CD8-positive, alpha-beta memory T cell (primary cell): Measurements from ENCODE around the gene CUTA. TPM values are rescaled to one million over a fixed set of nuclear protein-coding genes. Genes with fewer than 3 reads are reported as not detected.

Source experiments
- CTCF ChIA-PET: fragments of 350-600 bp; sonication (Branson Sonifier 250); formaldehyde crosslinking; loops from one replicate; lab custom pipeline; 2021; ENCODE audit warnings: antibody characterized with exemption; lab: Charles Lee
- POLR2A ChIA-PET: fragments of 350-600 bp; sonication (Branson Sonifier 250); formaldehyde crosslinking; loops from one replicate; lab custom pipeline; 2021; ENCODE audit warnings: antibody characterized with exemption; lab: Charles Lee
- DNase-seq, 5 donors: peaks; one replicate each; pipeline versions ENCODE4 v3.0.0 to v3.0.0-alpha.2; 2020 to 2022; ENCODE audit warnings: mixed read lengths in 1 of 5
- H3K27ac ChIP-seq: one replicate; pipeline ENCODE4 v1.7.0; 2013; ENCODE audit warnings: low read depth, mild to moderate bottlenecking, low read length, moderate library complexity
- H3K27me3 ChIP-seq: 2 replicates; pipeline ENCODE4 v1.7.0; 2013; ENCODE audit warnings: low read length, mild to moderate bottlenecking; ENCODE audit not compliant: insufficient read depth, poor library complexity, severe bottlenecking
- H3K36me3 ChIP-seq: 2 replicates; pipeline ENCODE4 v1.7.0; 2013; ENCODE audit warnings: mild to moderate bottlenecking, low read length, moderate library complexity; ENCODE audit not compliant: insufficient read depth
- H3K4me1 ChIP-seq: 2 replicates; pipeline ENCODE4 v1.7.0; 2013; ENCODE audit warnings: mild to moderate bottlenecking, low read length, moderate library complexity; ENCODE audit not compliant: insufficient read depth
- H3K4me3 ChIP-seq: 2 replicates; pipeline ENCODE4 v1.7.0; 2013; ENCODE audit warnings: mild to moderate bottlenecking, low read length
- H3K9me3 ChIP-seq: 2 replicates; pipeline ENCODE4 v1.7.0; 2013; ENCODE audit warnings: mild to moderate bottlenecking, low read length
- H3K27ac Mint-ChIP-seq, 8 donors: one replicate each; pipeline ENCODE4 v1.8.0; 2020 to 2021; ENCODE audit warnings: mixed read lengths in 8 of 8, mild to moderate bottlenecking in 6 of 8, inconsistent platforms in 3 of 8, moderate library complexity in 3 of 8
- H3K27me3 Mint-ChIP-seq, 2 donors: one replicate each; pipeline ENCODE4 v1.8.0; 2020 to 2021; ENCODE audit warnings: mixed read lengths in 2 of 2, mild to moderate bottlenecking in 1 of 2, moderate library complexity in 1 of 2
- H3K36me3 Mint-ChIP-seq, 3 donors: one replicate each; pipeline ENCODE4 v1.8.0; 2020 to 2021; ENCODE audit warnings: mixed read lengths in 3 of 3, inconsistent platforms in 1 of 3, mild to moderate bottlenecking in 1 of 3
- H3K4me1 Mint-ChIP-seq, 3 donors: one replicate each; pipeline ENCODE4 v1.8.0; 2020 to 2021; ENCODE audit warnings: mixed read lengths in 3 of 3, inconsistent platforms in 1 of 3, mild to moderate bottlenecking in 1 of 3
- H3K4me3 Mint-ChIP-seq, 7 donors: one replicate each; pipeline ENCODE4 v1.8.0; 2020 to 2021; ENCODE audit warnings: mixed read lengths in 7 of 7, mild to moderate bottlenecking in 6 of 7, moderate library complexity in 4 of 7, inconsistent platforms in 2 of 7
- H3K9me3 Mint-ChIP-seq, 5 donors: one replicate each; pipeline ENCODE4 v1.8.0; 2020 to 2022; ENCODE audit warnings: mixed read lengths in 5 of 5, mild to moderate bottlenecking in 3 of 5, moderate library complexity in 2 of 5, inconsistent platforms in 1 of 5
- polyA plus RNA-seq: library from polyadenylated mRNA; unstranded; fragments of 300-500 nt; fragmentation: Illumina TruSeq; gene quantifications from one replicate; pipeline ENCODE4 v1.2.3, GENCODE V29; 2021
- total RNA-seq, 2 experiments: library from RNA; stranded (reverse); gene quantifications; one replicate each; pipeline ENCODE4 v1.2.3, GENCODE V29; 2021

Gene CUTA
- total and polyA plus RNA-seq, 3 experiments from 2014 or later: 149 to 451 (median 164) TPM

- Mint-ChIP-seq H3K27ac (peak overlapping the region; percentile 89 to 100 (median 100)), H3K4me3 (peak overlapping the region; percentile 85 to 95 (median 92)), H3K36me3 (peaks cover 5 to 40% (median 5%) of the 10 kb centered on the region in 3 donors), H3K4me1 (peaks cover 59 to 63% (median 59%) of the 10 kb centered on the region in 3 donors), H3K9me3 (peaks cover 0 to 2% (median 0%) of the 10 kb centered on the region in 5 donors), H3K27me3 (peaks cover 0 to 3% of the 10 kb centered on the region in 2 donors)
- ChIA-PET CTCF (interaction anchor here (1.0 to 2.9 kb wide), 5 partner anchors 11 to 170 kb away, joined by 3 to 15 read pairs (median 3); no protein-coding TSS in a partner anchor), POLR2A (interaction anchor here (0.5 to 1.6 kb wide), 10 partner anchors 9 to 1589 kb away, joined by 3 to 8 read pairs (median 4); partner anchors contain the start of genes B3GALT4, KIFC1, RPS18 and VPS52)
- peaks cover 20% of the 10 kb centered on the region for H3K36me3 ChIP-seq
- no peaks in the 10 kb centered on the region for H3K9me3 ChIP-seq
- peak in 4 of 5 donors; percentile 50 to 76 (median 70) for DNase-seq
- H3K27ac ChIP-seq: peak overlapping the region; percentile 90
- H3K4me3 ChIP-seq: peak overlapping the region; percentile 68
- no peaks in the 10 kb centered on the region for H3K27me3 ChIP-seq
- peaks cover 45% of the 10 kb centered on the region for H3K4me1 ChIP-seq
Measured at GRCh38 chr6:33418690-33419291, 884 bp upstream of the CUTA start.

- Mint-ChIP-seq H3K4me3 (peak overlapping the region; percentile 85 to 95 (median 92)), H3K36me3 (peaks cover 5 to 55% (median 10%) of the 10 kb centered on the region in 3 donors), H3K27ac (peak overlapping the region; percentile 97 to 100 (median 100)), H3K4me1 (peaks cover 68 to 77% (median 73%) of the 10 kb centered on the region in 3 donors), H3K27me3 (peaks cover 0 to 3% of the 10 kb centered on the region in 2 donors), H3K9me3 (peaks cover 0 to 2% (median 0%) of the 10 kb centered on the region in 5 donors)
- Histone ChIP-seq H3K4me3 (peak overlapping the region; percentile 94), H3K9me3 (no peaks in the 10 kb centered on the region), H3K27me3 (no peaks in the 10 kb centered on the region), H3K27ac (peak overlapping the region; percentile 94), H3K36me3 (peaks cover 30% of the 10 kb centered on the region), H3K4me1 (peaks cover 60% of the 10 kb centered on the region)
- ChIA-PET POLR2A (interaction anchor here (0.5 to 1.6 kb wide), 5 partner anchors 11 to 100 kb away, joined by 3 to 7 read pairs (median 4); partner anchors contain the start of genes KIFC1, ZBTB22 and ZBTB9), CTCF (interaction anchor here (1.2 to 2.9 kb wide), 2 partner anchors 12 to 107 kb away, joined by 3 to 15 read pairs; no protein-coding TSS in a partner anchor)
- DNase-seq: no peak
Measured at GRCh38 chr6:33417128-33417902, 592 bp downstream of the CUTA start.

GRCh38 chr6:33416386-33417127 is 1.4 kb downstream of the CUTA start:
- H3K27me3 ChIP-seq: no peaks in the 10 kb centered on the region
- peak overlapping the region; percentile 94 for H3K4me3 ChIP-seq
- peak overlapping the region; percentile 85 to 95 (median 92) for H3K4me3 Mint-ChIP-seq
- peak overlapping the region; percentile 97 to 100 (median 100) for H3K27ac Mint-ChIP-seq
- peak overlapping the region; percentile 94 for H3K27ac ChIP-seq
- peaks cover 0 to 2% (median 0%) of the 10 kb centered on the region in 5 donors for H3K9me3 Mint-ChIP-seq
- peaks cover 33% of the 10 kb centered on the region for H3K36me3 ChIP-seq
- DNase-seq: no peak
- H3K4me1 Mint-ChIP-seq: peaks cover 71 to 80% (median 78%) of the 10 kb centered on the region in 3 donors
- CTCF ChIA-PET: interaction anchor here (2.9 kb wide), 1 partner anchor 13 kb away, joined by 15 read pairs; no protein-coding TSS in a partner anchor
- peaks cover 0 to 3% of the 10 kb centered on the region in 2 donors for H3K27me3 Mint-ChIP-seq
- POLR2A ChIA-PET: interaction anchor here (1.5 kb wide), 1 partner anchor 12 kb away, joined by 3 read pairs; no protein-coding TSS in a partner anchor
- peaks cover 5 to 58% (median 10%) of the 10 kb centered on the region in 3 donors for H3K36me3 Mint-ChIP-seq
- H3K4me1 ChIP-seq: peaks cover 68% of the 10 kb centered on the region
- no peaks in the 10 kb centered on the region for H3K9me3 ChIP-seq

- DNase-seq: no peak
- peak overlapping the region in 7 of 8 donors; percentile 26 to 100 (median 85) for H3K27ac Mint-ChIP-seq
- peaks cover 0 to 2% (median 0%) of the 10 kb centered on the region in 5 donors for H3K9me3 Mint-ChIP-seq
- H3K27me3 Mint-ChIP-seq: peaks cover 0 to 3% of the 10 kb centered on the region in 2 donors
- Histone ChIP-seq H3K36me3 (peaks cover 33% of the 10 kb centered on the region), H3K4me3 (no peak overlapping the region), H3K4me1 (peaks cover 70% of the 10 kb centered on the region), H3K9me3 (no peaks in the 10 kb centered on the region), H3K27ac (no peak overlapping the region), H3K27me3 (no peaks in the 10 kb centered on the region)
- CTCF ChIA-PET: interaction anchor here (1.6 kb wide), 1 partner anchor 13 kb away, joined by 3 read pairs; no protein-coding TSS in a partner anchor
- POLR2A ChIA-PET: no interaction called here
- peaks cover 5 to 62% (median 10%) of the 10 kb centered on the region in 3 donors for H3K36me3 Mint-ChIP-seq
- H3K4me3 Mint-ChIP-seq: peak overlapping the region; percentile 6 to 85 (median 62)
- peaks cover 73 to 79% (median 77%) of the 10 kb centered on the region in 3 donors for H3K4me1 Mint-ChIP-seq
Measured at GRCh38 chr6:33415831-33416230, 2.1 kb downstream of the CUTA start.

GRCh38 chr6:33414592-33415271 is 3.2 kb downstream of the CUTA start:
- Mint-ChIP-seq H3K9me3 (peaks cover 0 to 2% (median 0%) of the 10 kb centered on the region in 5 donors), H3K27me3 (peaks cover 0 to 3% of the 10 kb centered on the region in 2 donors), H3K4me3 (peak overlapping the region in 4 of 7 donors; percentile 5 to 90 (median 54)), H3K36me3 (peaks cover 5 to 64% (median 10%) of the 10 kb centered on the region in 3 donors), H3K4me1 (peaks cover 76 to 83% (median 79%) of the 10 kb centered on the region in 3 donors), H3K27ac (peak overlapping the region in 7 of 8 donors; percentile 35 to 100 (median 72))
- peaks cover 33% of the 10 kb centered on the region for H3K36me3 ChIP-seq
- H3K4me1 ChIP-seq: peaks cover 72% of the 10 kb centered on the region
- H3K27ac ChIP-seq: no peak overlapping the region
- ChIA-PET CTCF (interaction anchor here (0.7 to 1.6 kb wide), 2 partner anchors 14 to 16 kb away, joined by 3 read pairs; no protein-coding TSS in a partner anchor), POLR2A (no interaction called here)
- DNase-seq: no peak
- H3K4me3 ChIP-seq: no peak overlapping the region
- no peaks in the 10 kb centered on the region for H3K27me3 ChIP-seq
- no peaks in the 10 kb centered on the region for H3K9me3 ChIP-seq

GRCh38 chr6:33413241-33414120 is 4.4 kb downstream of the CUTA start:
- H3K4me3 ChIP-seq: no peak overlapping the region
- no peak overlapping the region for H3K27ac ChIP-seq
- CTCF ChIA-PET: interaction anchor here (0.7 kb wide), 1 partner anchor 18 kb away, joined by 3 read pairs; no protein-coding TSS in a partner anchor
- H3K36me3 ChIP-seq: peaks cover 33% of the 10 kb centered on the region
- Mint-ChIP-seq H3K27ac (peak overlapping the region in 7 of 8 donors; percentile 51 to 100 (median 84)), H3K4me1 (peaks cover 68 to 77% (median 74%) of the 10 kb centered on the region in 3 donors), H3K9me3 (peaks cover 0 to 2% (median 0%) of the 10 kb centered on the region in 5 donors), H3K36me3 (peaks cover 5 to 64% (median 10%) of the 10 kb centered on the region in 3 donors), H3K27me3 (peaks cover 0 to 3% of the 10 kb centered on the region in 2 donors), H3K4me3 (peak overlapping the region; percentile 39 to 94 (median 84))
- H3K9me3 ChIP-seq: no peaks in the 10 kb centered on the region
- peaks cover 66% of the 10 kb centered on the region for H3K4me1 ChIP-seq
- DNase-seq: peak in 1 of 5 donors; percentile 39
- no peaks in the 10 kb centered on the region for H3K27me3 ChIP-seq
- POLR2A ChIA-PET: no interaction called here
